GM23338 (cell line): Measurements from ENCODE around the gene VWA2. TPM values are rescaled to one million over a fixed set of nuclear protein-coding genes. Genes with fewer than 3 reads are reported as not detected.

Source experiments
- ATAC-seq: fragments of 200-7000 bp; cut with Tn5 transposase; 3 replicates; pipeline ENCODE4 v1.9.1; 2020
- DNase-seq: peaks from one replicate; pipeline ENCODE4 v3.0.0-alpha.2; 2015; ENCODE audit warnings: low spot score
- H2AFZ ChIP-seq: fragments of 200-600 bp; sonication (generic); 2 replicates; pipeline ENCODE4 v1.8.0; 2016; ENCODE audit warnings: antibody characterized with exemption, mild to moderate bottlenecking, moderate library complexity
- H3F3A ChIP-seq: fragments of 200-600 bp; sonication (generic); replicated peaks from 2 replicates; pipeline ENCODE4 v1.8.0; 2017; ENCODE audit warnings: antibody characterized with exemption, mixed run types, low read depth
- H3K27ac ChIP-seq: fragments of 200-600 bp; sonication (generic); 2 replicates; pipeline ENCODE4 v1.6.1; 2016; ENCODE audit warnings: low read depth
- H3K27me3 ChIP-seq: fragments of 200-600 bp; sonication (generic); 2 replicates; pipeline ENCODE4 v1.8.0; 2016; ENCODE audit warnings: mild to moderate bottlenecking, mixed run types, moderate library complexity; ENCODE audit not compliant: insufficient read depth
- H3K36me3 ChIP-seq: fragments of 200-600 bp; sonication (generic); 2 replicates; pipeline ENCODE4 v1.8.0; 2016; ENCODE audit warnings: mild to moderate bottlenecking; ENCODE audit not compliant: insufficient read depth
- H3K4me1 ChIP-seq: fragments of 200-600 bp; sonication (generic); 2 replicates; pipeline ENCODE4 v1.8.0; 2016; ENCODE audit warnings: mild to moderate bottlenecking, moderate library complexity; ENCODE audit not compliant: insufficient read depth
- H3K4me2 ChIP-seq: fragments of 200-600 bp; sonication (generic); 2 replicates; pipeline ENCODE4 v1.7.1; 2017; ENCODE audit warnings: mixed run types
- H3K4me3 ChIP-seq: fragments of 200-600 bp; sonication (generic); 2 replicates; pipeline ENCODE4 v1.6.1; 2016; ENCODE audit warnings: mixed run types
- H3K79me2 ChIP-seq: fragments of 200-600 bp; sonication (generic); replicated peaks from 2 replicates; pipeline ENCODE4 v1.8.0; 2017; ENCODE audit warnings: mild to moderate bottlenecking; ENCODE audit not compliant: insufficient read depth
- H3K9me2 ChIP-seq: fragments of 200-600 bp; sonication (generic); 2 replicates; pipeline ENCODE4 v1.8.0; 2017; ENCODE audit not compliant: insufficient read depth
- H4K20me1 ChIP-seq: fragments of 200-600 bp; sonication (generic); replicated peaks from 2 replicates; pipeline ENCODE4 v1.8.0; 2017; ENCODE audit warnings: mild to moderate bottlenecking; ENCODE audit not compliant: insufficient read depth
- H3K27ac Mint-ChIP-seq: 2 replicates; pipeline ENCODE4 v1.8.0; 2020; ENCODE audit warnings: inconsistent platforms, mild to moderate bottlenecking, moderate library complexity, mixed read lengths
- H3K27me3 Mint-ChIP-seq: 3 replicates; pipeline ENCODE4 v1.8.0; 2022; ENCODE audit warnings: low read depth, mild to moderate bottlenecking, moderate library complexity, mixed read lengths, inconsistent platforms; ENCODE audit not compliant: insufficient read depth, poor library complexity
- H3K36me3 Mint-ChIP-seq: 3 replicates; pipeline ENCODE4 v1.8.0; 2021; ENCODE audit warnings: low read depth, mild to moderate bottlenecking, inconsistent platforms, moderate library complexity, mixed read lengths
- H3K4me1 Mint-ChIP-seq: 3 replicates; pipeline ENCODE4 v1.8.0; 2020; ENCODE audit warnings: mild to moderate bottlenecking, inconsistent platforms, mixed read lengths
- H3K4me3 Mint-ChIP-seq: 3 replicates; pipeline ENCODE4 v1.8.0; 2021; ENCODE audit warnings: moderate library complexity, mild to moderate bottlenecking, inconsistent platforms, mixed read lengths
- H3K9me3 Mint-ChIP-seq: 3 replicates; pipeline ENCODE4 v1.8.0; 2020; ENCODE audit warnings: moderate library complexity, mild to moderate bottlenecking, inconsistent platforms, mixed read lengths
- CREB1 ChIP-seq: fragments of 250-450 bp; sonication (Bioruptor Pico); IDR thresholded peaks from 2 replicates; pipeline ENCODE4 v1.5.0; 2020; ENCODE audit warnings: low read depth, mild to moderate bottlenecking, moderate library complexity
- CTCF ChIP-seq, 2 experiments: fragments of 200-600 bp in 1 of 2; sonication (generic) in 1 of 2; conservative IDR thresholded peaks; 2 replicates each; pipeline versions ENCODE4 v1.5.1 to v1.6.1; 2016 to 2017; ENCODE audit warnings: antibody characterized with exemption in 2 of 2, low read depth in 2 of 2, mild to moderate bottlenecking in 2 of 2, moderate library complexity in 1 of 2
- ETS1 ChIP-seq: IDR thresholded peaks from 2 replicates; pipeline ENCODE4 v1.6.1; 2016; ENCODE audit warnings: antibody characterized with exemption
- EZH2 ChIP-seq: fragments of 200-600 bp; sonication (generic); IDR thresholded peaks from one replicate; pipeline ENCODE4 v1.8.0; 2017; ENCODE audit warnings: antibody characterized with exemption, mild to moderate bottlenecking, low read depth; ENCODE audit not compliant: unreplicated experiment
- EZH2phosphoT487 ChIP-seq: fragments of 200-600 bp; sonication (generic); IDR thresholded peaks from one replicate; pipeline ENCODE4 v1.8.1; 2018; ENCODE audit warnings: antibody characterized with exemption; ENCODE audit not compliant: unreplicated experiment
- JUNB ChIP-seq: IDR thresholded peaks from one replicate; pipeline ENCODE4 v1.6.1; 2016; ENCODE audit warnings: antibody characterized with exemption; ENCODE audit not compliant: unreplicated experiment
- NANOG ChIP-seq: IDR thresholded peaks from 2 replicates; pipeline ENCODE4 v1.6.1; 2016; ENCODE audit warnings: antibody characterized with exemption, borderline replicate concordance
- POLR2AphosphoS5 ChIP-seq: IDR thresholded peaks from 2 replicates; pipeline ENCODE4 v1.6.1; 2016; ENCODE audit warnings: antibody characterized with exemption, low read depth
- REST ChIP-seq: IDR thresholded peaks from one replicate; pipeline ENCODE4 v1.6.1; 2018; ENCODE audit warnings: antibody characterized with exemption; ENCODE audit not compliant: unreplicated experiment
- STAT1 ChIP-seq: IDR thresholded peaks from one replicate; pipeline ENCODE4 v1.6.1; 2016; ENCODE audit warnings: antibody characterized with exemption; ENCODE audit not compliant: unreplicated experiment
- ZNF114 ChIP-seq: fragments of 250-450 bp; sonication (Bioruptor Pico); IDR thresholded peaks from 2 replicates; pipeline ENCODE4 v1.5.0; 2020; ENCODE audit warnings: mild to moderate bottlenecking, moderate library complexity
- ZNF331 ChIP-seq: fragments of 250-450 bp; sonication (Bioruptor Pico); IDR thresholded peaks from 2 replicates; pipeline ENCODE4 v1.5.0; 2020; ENCODE audit warnings: low read depth, mild to moderate bottlenecking, moderate library complexity
- polyA plus RNA-seq: library from polyadenylated mRNA; unstranded; fragments of >200 nt; fragmentation: Nextera tagmentation; extraction: Ambion mirVana; gene quantifications from 2 replicates; pipeline ENCODE4 v1.2.1, GENCODE V29; 2016
- total RNA-seq: library from RNA; depleted of rRNA; stranded (reverse); fragments of >200 nt; shearing (Covaris generic); gene quantifications from 2 replicates; pipeline ENCODE4 v1.2.3, GENCODE V29; 2014

Gene VWA2
- total and polyA plus RNA-seq, 2 experiments from 2014 or later, result 0.48 to 3.7 TPM

GRCh38 chr10:114335614-114336013, 96.6 kb downstream of the VWA2 start:
- Histone ChIP-seq H3K4me3 (no peak overlapping the region), H3K27ac (no peak overlapping the region), H3K4me1 (peaks cover 13% of the 10 kb centered on the region), H3K27me3 (no peaks in the 10 kb centered on the region), H3K79me2 (no peaks in the 10 kb centered on the region), H3K36me3 (no peaks in the 10 kb centered on the region), H4K20me1 (no peaks in the 10 kb centered on the region), H3K9me2 (no peaks in the 10 kb centered on the region), H3F3A (no peaks in the 10 kb centered on the region), H3K4me2 (no peak overlapping the region), H2AFZ (no peak overlapping the region)
- peaks cover 44% of the 10 kb centered on the region for H3K4me1 Mint-ChIP-seq
- no peaks in the 10 kb centered on the region for H3K9me3 Mint-ChIP-seq
- ATAC-seq, result no peak
- H3K27ac Mint-ChIP-seq, result no peak overlapping the region
- H3K4me3 Mint-ChIP-seq, result no peak overlapping the region
- no peak for DNase-seq
- TF ChIP-seq ZNF331 (no peak), POLR2AphosphoS5 (no peak), REST (no peak), ZNF114 (CRISPR knock-in tag) (no peak)
- H3K27me3 Mint-ChIP-seq, result peaks cover 6% of the 10 kb centered on the region
- no peaks in the 10 kb centered on the region for H3K36me3 Mint-ChIP-seq

- no peaks in the 10 kb centered on the region for H3F3A ChIP-seq
- Mint-ChIP-seq H3K27me3 (peaks cover 6% of the 10 kb centered on the region), H3K4me3 (no peak overlapping the region), H3K27ac (no peak overlapping the region), H3K4me1 (peaks cover 44% of the 10 kb centered on the region), H3K9me3 (no peaks in the 10 kb centered on the region), H3K36me3 (no peaks in the 10 kb centered on the region)
- no peak overlapping the region for H3K27ac ChIP-seq
- ATAC-seq (no peak), DNase-seq (no peak)
- no peak overlapping the region for H3K4me2 ChIP-seq
- H3K79me2 ChIP-seq, result no peaks in the 10 kb centered on the region
- peaks cover 13% of the 10 kb centered on the region for H3K4me1 ChIP-seq
- H3K4me3 ChIP-seq, result no peak overlapping the region
- no peaks in the 10 kb centered on the region for H3K27me3 ChIP-seq
- no peaks in the 10 kb centered on the region for H4K20me1 ChIP-seq
- no peaks in the 10 kb centered on the region for H3K9me2 ChIP-seq
- no peak overlapping the region for H2AFZ ChIP-seq
- no peaks in the 10 kb centered on the region for H3K36me3 ChIP-seq
- no peak for TF ChIP-seq ZNF331
- TF ChIP-seq CTCF (conservative IDR thresholded peaks at IDR 0.05; ENCODE audit: low read depth in 2 of 2), result no peak
- TF ChIP-seq CREB1 (CRISPR knock-in tag), result no peak
- no peak for TF ChIP-seq ETS1
- no peak for TF ChIP-seq STAT1
- no peak for TF ChIP-seq JUNB
- TF ChIP-seq EZH2phosphoT487, result no peak
- TF ChIP-seq EZH2, result no peak
- TF ChIP-seq REST, result no peak
- TF ChIP-seq POLR2AphosphoS5, result no peak
- no peak for TF ChIP-seq NANOG
Observed at GRCh38 chr10:114336823-114337509, 97.9 kb downstream of the VWA2 start.
